HFFc6 (cell line): Measurements from ENCODE around the gene DTNBP1. TPM values are rescaled to one million over a fixed set of nuclear protein-coding genes. Genes with fewer than 3 reads are reported as not detected.

Source experiments
- DNase-seq: peaks from one replicate; pipeline ENCODE4 v3.0.0-alpha.2; 2018
- H3K27ac Mint-ChIP-seq: 2 replicates; pipeline ENCODE4 v1.8.0; 2020; ENCODE audit warnings: mild to moderate bottlenecking, mixed read lengths
- H3K27me3 Mint-ChIP-seq: 2 replicates; pipeline ENCODE4 v1.8.0; 2021; ENCODE audit warnings: mild to moderate bottlenecking, moderate library complexity, mixed read lengths; ENCODE audit not compliant: insufficient read depth
- H3K36me3 Mint-ChIP-seq: 2 replicates; pipeline ENCODE4 v1.8.0; 2021; ENCODE audit warnings: low read depth, mixed read lengths
- H3K4me1 Mint-ChIP-seq: 2 replicates; pipeline ENCODE4 v1.8.0; 2020; ENCODE audit warnings: low read depth, mixed read lengths
- H3K4me3 Mint-ChIP-seq: 2 replicates; pipeline ENCODE4 v1.8.0; 2020; ENCODE audit warnings: mild to moderate bottlenecking, moderate library complexity, mixed read lengths
- H3K9me3 Mint-ChIP-seq: 2 replicates; pipeline ENCODE4 v1.8.0; 2020; ENCODE audit warnings: mild to moderate bottlenecking, mixed read lengths
- CTCF ChIP-seq: fragments of 200-600 bp; sonication (generic); IDR thresholded peaks from 2 replicates; pipeline ENCODE4 v1.5.0; 2021; ENCODE audit warnings: antibody characterized with exemption, mild to moderate bottlenecking
- total RNA-seq, 6 experiments: library from RNA; stranded (reverse); fragmentation: NEBNext Ultra II Directional; extraction: Animal tissue kit (Norgen Biotek cat#: 25700); gene quantifications; 2 replicates in 1 of 6; 3 replicates in 5 of 6; pipeline ENCODE4 v1.2.3, GENCODE V29; 2021

The DTNBP1 gene
- total RNA-seq, 6 experiments from 2014 or later, result 10.4 to 15.3 (median 13.9) TPM

- Mint-ChIP-seq H3K9me3 (no peaks in the 10 kb centered on the region), H3K4me1 (peaks cover 83% of the 10 kb centered on the region), H3K27ac (peak overlapping the region; percentile 87), H3K4me3 (no peak overlapping the region), H3K36me3 (peaks cover 9% of the 10 kb centered on the region), H3K27me3 (no peaks in the 10 kb centered on the region; the same call in 1 of the 2 replicates)
- DNase-seq, result no peak
- no peak for TF ChIP-seq CTCF
Measured at GRCh38 chr6:15475872-15476271, 187.0 kb downstream of the DTNBP1 start.

- no peak for TF ChIP-seq CTCF
- peak overlapping the region; percentile 94 for H3K27ac Mint-ChIP-seq
- peaks cover 9% of the 10 kb centered on the region for H3K36me3 Mint-ChIP-seq
- no peak for DNase-seq
- H3K27me3 Mint-ChIP-seq, result no peaks in the 10 kb centered on the region; the same call in 1 of the 2 replicates
- H3K9me3 Mint-ChIP-seq, result no peaks in the 10 kb centered on the region
- H3K4me1 Mint-ChIP-seq, result peaks cover 79% of the 10 kb centered on the region
- H3K4me3 Mint-ChIP-seq, result no peak overlapping the region
Measured at GRCh38 chr6:15475261-15475660, 187.6 kb downstream of the DTNBP1 start.

GRCh38 chr6:15474196-15474595, 188.6 kb downstream of the DTNBP1 start:
- Mint-ChIP-seq H3K36me3 (peaks cover 9% of the 10 kb centered on the region), H3K4me3 (peak overlapping the region; percentile 80), H3K27ac (peak overlapping the region; percentile 94), H3K27me3 (no peaks in the 10 kb centered on the region; the same call in 1 of the 2 replicates), H3K4me1 (peaks cover 69% of the 10 kb centered on the region), H3K9me3 (no peaks in the 10 kb centered on the region)
- DNase-seq, result peak; percentile 78
- no peak for TF ChIP-seq CTCF

GRCh38 chr6:15473741-15474161, 189.1 kb downstream of the DTNBP1 start:
- TF ChIP-seq CTCF, result no peak
- peak overlapping the region; percentile 80 for H3K4me3 Mint-ChIP-seq
- peak; percentile 80 for DNase-seq
- peak overlapping the region; percentile 94 for H3K27ac Mint-ChIP-seq
- H3K4me1 Mint-ChIP-seq, result peaks cover 65% of the 10 kb centered on the region
- peaks cover 8% of the 10 kb centered on the region for H3K36me3 Mint-ChIP-seq
- H3K27me3 Mint-ChIP-seq, result no peaks in the 10 kb centered on the region; the same call in 1 of the 2 replicates
- no peaks in the 10 kb centered on the region for H3K9me3 Mint-ChIP-seq

DNA sequence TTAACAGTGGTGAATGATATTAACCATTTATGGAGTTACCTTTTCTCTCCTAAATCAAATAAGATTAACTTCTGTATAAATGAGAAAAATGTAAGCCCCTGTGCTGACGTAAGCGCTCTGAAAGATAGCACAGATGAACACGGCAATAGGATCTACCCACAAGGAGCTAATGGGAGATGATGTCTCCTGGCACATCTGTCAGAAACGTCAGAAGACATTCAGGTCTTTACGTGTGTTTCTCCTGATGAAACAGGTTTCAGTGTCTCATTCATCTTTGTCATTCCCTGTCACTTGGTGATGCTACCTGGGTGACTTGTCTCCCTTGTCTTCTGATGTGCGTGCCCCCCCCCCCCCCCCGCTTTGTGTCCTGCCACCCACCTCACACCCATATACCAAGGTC, 189.7 kb downstream of the DTNBP1 start:
- TF ChIP-seq CTCF, result no peak
- Mint-ChIP-seq H3K4me1 (peaks cover 61% of the 10 kb centered on the region), H3K27me3 (no peaks in the 10 kb centered on the region; the same call in 1 of the 2 replicates), H3K27ac (peak overlapping the region; percentile 94), H3K9me3 (no peaks in the 10 kb centered on the region), H3K36me3 (peaks cover 14% of the 10 kb centered on the region), H3K4me3 (no peak overlapping the region; the same call in 1 of the 2 replicates)
- no peak for DNase-seq
